Measurements from ENCODE around the gene MAP3K8.

GRCh38 chr10:30387646-30388243, 46.2 kb upstream of the MAP3K8 start:
- peak; percentile 14 for TF ChIP-seq CTCF (IDR thresholded peaks at IDR 0.05; ENCODE audit: insufficient read depth, low read depth, low read length)
- TF ChIP-seq EZH2 (IDR thresholded peaks at IDR 0.05; ENCODE audit: insufficient read depth, low read length): no peak
